IPS-NIHi11 (cell line): ENCODE data around the gene PRKAR2B.
"Not testable (repeated sequence)": the region's sequence is repeated elsewhere in the genome, so short reads cannot be mapped to it uniquely, and the experiment has no call there.

Experiments
- DNase-seq: peaks from one replicate; pipeline ENCODE4 v3.0.0; 2012; ENCODE audit warnings: mixed read lengths, low spot score

Gene PRKAR2B

GRCh38 chr7:107078517-107078966, 34.0 kb downstream of the PRKAR2B start:
- DNase-seq = no peak

DNA sequence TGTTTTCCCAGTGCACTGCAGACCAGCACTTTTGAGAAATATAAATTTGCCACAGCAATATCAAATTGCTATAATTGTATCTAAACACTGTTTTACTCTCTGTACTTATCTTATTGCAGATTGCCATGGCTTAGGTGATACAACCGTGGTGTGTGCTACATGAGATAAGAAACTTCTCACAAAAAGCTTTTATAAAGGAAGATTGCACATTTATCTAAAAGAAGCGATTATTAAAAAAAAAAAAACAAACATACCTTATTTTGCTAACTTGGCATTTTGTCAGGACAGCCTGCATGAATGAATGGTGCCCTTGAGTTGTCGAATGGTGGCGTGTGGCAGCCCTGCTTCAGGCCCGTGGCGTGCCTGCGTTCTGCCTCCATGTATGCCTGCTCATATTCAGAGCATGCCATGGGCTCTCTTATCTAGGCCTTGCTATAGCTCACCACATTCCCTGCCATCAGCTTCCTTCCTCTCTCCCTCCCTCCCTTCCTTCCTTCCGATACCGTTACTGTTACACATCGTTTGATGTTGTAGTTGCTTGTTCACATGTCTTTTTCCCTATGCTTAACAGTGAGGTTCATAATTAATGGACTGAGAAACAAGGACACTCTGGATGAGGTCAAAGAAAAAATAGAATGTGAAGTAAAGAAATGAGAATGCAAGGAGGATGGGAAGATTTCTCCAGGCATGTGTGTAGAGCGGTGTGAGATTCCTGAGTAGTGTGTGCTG, 34.9 kb downstream of the PRKAR2B start:
- DNase-seq = no peak

GRCh38 chr7:107080099-107080505, 35.6 kb downstream of the PRKAR2B start:
- DNase-seq = no peak

- no peak for DNase-seq
These were observed 36.0 kb downstream of the PRKAR2B start for GRCh38 chr7:107080533-107080932.

DNA sequence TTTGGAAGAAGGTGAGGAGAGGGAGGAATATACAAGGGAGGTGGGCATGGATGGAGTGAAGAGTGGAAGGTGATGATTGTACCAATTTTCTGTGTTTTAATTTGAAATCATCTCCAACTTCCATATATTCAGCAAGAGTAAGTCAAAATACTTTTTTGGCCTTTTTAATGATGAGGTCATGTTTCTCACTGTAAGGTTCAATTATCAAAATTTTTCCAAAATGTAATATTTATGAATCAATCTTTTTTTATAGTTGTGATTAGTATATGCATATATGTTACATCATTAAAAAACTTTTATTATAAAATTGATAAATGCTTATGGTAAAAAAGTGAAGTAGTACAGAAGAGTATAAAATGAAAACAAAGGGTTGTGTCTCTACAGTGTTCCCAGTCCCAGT, 40.7 kb downstream of the PRKAR2B start:
- no peak for DNase-seq

GRCh38 chr7:107089627-107090026, 45.1 kb downstream of the PRKAR2B start:
- no peak for DNase-seq

DNA sequence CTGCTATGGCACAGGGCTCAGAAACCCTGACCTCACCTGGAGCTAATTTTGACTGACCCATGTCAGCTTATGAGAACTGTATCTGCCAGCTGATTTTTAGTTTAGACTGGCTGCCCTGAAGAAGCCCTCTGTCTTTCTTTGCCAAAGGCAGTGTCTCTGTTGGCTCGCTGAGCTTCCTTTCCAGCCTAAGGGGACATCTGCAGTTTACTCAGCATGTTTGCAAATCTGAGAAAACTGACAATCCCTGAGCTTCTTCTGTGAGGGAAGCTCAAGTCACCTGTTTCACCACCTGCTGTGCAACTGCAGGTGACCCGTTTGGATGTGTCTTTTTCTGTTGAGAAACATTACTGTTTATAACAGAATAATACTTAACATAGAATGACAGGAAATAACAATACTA, 46.0 kb downstream of the PRKAR2B start:
- peak; percentile 34 for DNase-seq

DNA sequence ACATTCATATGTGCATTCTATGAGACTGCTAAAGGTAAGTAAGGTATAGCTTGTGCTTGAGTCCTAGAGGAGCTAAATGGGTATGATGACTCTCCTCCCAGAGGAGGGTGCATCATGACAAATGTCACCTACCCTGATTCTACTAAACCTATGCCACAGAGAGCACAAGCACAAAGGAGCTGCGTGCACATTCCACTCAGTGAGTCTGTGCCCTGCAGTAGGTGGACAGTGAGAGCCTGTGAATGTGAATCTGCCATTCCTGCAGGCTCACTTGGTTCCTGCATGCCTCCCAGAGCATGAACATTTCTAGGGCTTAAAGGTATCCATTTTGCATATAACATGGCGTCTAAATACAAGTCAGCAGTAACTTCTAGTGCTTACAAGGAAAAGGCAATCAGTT, 46.8 kb downstream of the PRKAR2B start:
- no peak for DNase-seq

DNA sequence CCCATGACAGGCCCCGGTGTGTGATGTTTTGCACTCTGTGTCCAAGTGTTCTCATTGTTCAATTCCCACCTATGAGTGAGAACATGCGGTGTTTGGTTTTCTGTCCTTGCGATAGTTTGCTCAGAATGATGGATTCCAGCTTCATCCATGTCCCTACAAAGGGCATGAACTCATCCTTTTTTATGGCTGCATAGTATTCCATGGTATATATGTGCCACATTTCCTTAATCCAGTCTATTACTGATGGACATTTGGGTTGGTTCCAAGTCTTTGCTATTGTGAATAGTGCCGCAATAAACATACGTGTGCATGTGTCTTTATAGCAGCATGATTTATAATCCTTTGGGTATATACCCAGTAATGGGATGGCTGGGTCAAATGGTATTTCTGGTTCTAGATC, 49.2 kb downstream of the PRKAR2B start:
- not testable (repeated sequence) for DNase-seq

GRCh38 chr7:107099154-107099553, 54.6 kb downstream of the PRKAR2B start:
- DNase-seq = not testable (repeated sequence)

- no peak for DNase-seq
These were observed 56.3 kb downstream of the PRKAR2B start for GRCh38 chr7:107100824-107101223.

GRCh38 chr7:107103369-107103768, 58.9 kb downstream of the PRKAR2B start:
- no peak for DNase-seq

DNA sequence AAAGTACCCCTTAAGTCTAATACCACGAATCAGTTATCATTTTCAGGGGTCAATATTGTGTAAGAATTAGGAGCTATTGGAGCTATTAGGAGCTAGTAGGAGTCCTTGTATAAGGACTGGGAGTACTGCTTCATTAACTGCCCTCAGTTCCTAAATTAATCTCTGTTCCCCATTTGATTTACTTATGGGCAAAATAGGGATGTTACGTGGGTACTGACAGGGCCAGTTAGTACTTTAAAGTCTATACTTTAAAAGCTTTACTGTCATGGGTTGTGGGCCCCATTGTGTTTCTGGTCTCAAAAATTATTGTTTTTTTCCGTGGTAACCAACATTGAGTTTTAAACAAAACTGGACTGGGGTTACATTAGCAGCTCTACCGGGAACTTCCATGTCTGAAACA, 60.3 kb downstream of the PRKAR2B start:
- DNase-seq = no peak

DNA sequence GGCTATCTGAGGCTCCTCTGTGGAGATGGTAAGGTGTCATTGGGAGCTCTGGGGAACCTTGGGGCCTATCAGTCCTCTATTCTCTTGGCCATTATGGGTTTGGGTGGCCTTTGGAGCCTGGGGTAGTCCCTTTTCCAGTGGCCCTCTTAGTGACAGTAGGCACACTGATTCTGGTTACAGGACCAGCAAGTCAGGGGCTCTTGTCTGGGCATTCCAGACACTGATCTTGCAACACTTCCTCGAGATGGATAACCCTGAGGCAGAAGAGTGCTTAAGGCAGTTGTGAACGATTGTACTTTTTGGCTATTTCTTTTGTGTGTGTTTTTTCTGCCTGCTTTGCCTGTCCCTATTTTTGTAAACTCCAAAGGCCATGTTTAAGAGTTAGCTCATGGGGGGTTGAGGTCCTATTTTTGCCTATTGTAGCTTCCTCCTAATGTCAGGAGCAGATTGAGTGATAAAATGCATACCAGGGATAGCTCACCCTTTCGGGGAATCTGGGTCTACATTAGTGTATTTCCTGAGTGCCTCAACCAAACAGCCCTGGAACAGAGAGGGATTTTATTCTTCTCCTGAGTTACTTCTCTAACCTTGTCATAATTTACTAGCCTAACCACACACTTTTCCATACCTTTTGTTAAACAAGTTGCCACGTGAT, 61.2 kb downstream of the PRKAR2B start:
- DNase-seq = no peak

GRCh38 chr7:107108793-107109371, 64.4 kb downstream of the PRKAR2B start:
- DNase-seq = no peak

DNA sequence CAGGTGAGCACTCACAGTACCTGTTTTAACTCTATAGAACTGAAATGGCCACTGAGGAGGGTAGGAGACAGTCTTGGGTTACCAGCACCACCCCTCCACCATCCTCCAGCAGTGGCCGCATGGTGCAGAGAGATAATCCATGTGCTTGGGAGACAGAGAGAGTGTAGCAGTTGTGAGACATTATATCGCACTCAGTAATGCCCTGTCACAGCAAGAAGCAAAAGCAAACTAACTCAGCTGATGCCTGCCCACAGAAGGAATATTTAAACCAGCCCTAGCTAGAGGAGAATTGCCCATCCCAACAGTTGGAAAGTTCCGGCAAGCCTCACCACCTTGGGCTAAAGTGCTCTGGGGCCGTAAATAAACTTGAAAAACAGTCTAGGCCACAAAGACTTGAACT, 65.5 kb downstream of the PRKAR2B start:
- no peak for DNase-seq

DNA sequence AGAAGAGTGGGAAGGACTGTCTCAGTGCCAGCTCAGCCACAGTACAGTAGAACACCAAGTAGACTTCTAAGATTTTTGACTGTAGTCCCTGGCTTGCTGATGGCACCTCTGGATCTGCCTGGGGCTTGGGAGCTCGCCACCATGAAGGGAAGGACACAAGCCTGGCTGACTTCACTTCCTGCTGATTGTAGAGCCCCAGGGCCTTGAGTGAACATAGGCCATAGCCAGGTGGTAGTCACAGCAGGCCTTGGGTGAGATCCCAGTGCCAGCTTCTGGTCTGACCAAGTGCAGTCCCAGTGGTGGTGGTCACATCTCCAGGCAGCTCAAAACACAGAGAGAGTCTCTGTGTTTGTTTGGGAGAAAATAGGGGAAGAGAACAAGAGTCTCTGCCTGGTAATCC, 66.7 kb downstream of the PRKAR2B start:
- no peak for DNase-seq

- DNase-seq = no peak
These were observed 69.4 kb downstream of the PRKAR2B start for GRCh38 chr7:107113866-107114265.

GRCh38 chr7:107115114-107115513, 70.6 kb downstream of the PRKAR2B start:
- no peak for DNase-seq

GRCh38 chr7:107115762-107116540, 71.4 kb downstream of the PRKAR2B start:
- DNase-seq = no peak

DNA sequence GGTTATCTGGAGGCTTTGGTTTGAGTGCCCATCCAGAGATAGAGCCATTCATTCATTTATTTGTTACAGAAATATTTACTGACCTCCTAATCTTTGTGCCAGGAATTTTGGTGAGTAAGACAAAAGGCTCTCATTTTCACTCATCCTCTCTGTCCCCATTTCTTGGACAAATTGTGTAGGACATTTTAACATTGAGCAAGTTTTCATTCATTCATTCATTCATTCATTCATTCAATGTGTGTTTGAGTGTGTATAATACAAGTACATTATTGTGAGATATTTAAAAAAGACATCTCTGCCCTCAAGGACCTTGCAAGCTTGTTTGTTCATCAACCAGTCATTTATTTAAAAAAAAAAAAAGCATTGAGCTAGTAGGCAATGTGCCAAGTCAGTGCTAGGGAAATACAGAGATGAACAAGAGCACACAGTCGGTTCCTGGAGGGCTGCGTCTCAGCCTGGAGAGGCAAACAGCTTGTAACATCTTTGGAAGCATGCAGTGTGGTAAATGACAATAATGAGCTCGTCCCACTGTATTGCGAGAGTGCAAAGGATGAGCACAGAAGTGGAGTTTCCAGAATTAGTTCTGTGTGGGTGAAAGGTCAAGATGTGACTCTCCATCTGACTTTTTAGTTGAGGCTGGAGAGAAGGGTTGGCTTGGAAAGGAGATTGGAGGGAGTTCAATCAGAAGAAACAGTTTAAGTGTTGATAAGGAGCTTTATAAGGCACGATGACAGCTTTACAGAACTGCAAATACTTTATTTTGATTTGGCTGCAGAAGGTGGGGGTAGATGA, 73.8 kb downstream of the PRKAR2B start:
- DNase-seq = no peak
